Tibial nerve (tissue), 4 donors: ENCODE measurements around the gene RBM19. TPM values are rescaled to one million over a fixed set of nuclear protein-coding genes. Genes with fewer than 3 reads are reported as not detected.

Source experiments
- DNase-seq, 2 donors: peaks; one replicate each; pipeline ENCODE4 v3.0.0-alpha.2; 2019; ENCODE audit warnings: low spot score in 2 of 2
- H3K27ac ChIP-seq, 4 donors: fragments of 200-600 bp; sonication (generic) in 3 of 4; one replicate each; pipeline ENCODE4 v1.5.1; 2017 to 2019; ENCODE audit warnings: mild to moderate bottlenecking in 1 of 4
- H3K27me3 ChIP-seq, 2 donors: fragments of 200-600 bp; sonication (generic) in 1 of 2; one replicate each; pipeline versions ENCODE4 v1.5.1 to v1.6.0; 2017 to 2019
- H3K36me3 ChIP-seq, 3 donors: fragments of 200-600 bp; sonication (generic); one replicate each; pipeline ENCODE4 v1.5.1; 2018 to 2019
- H3K4me1 ChIP-seq, 4 donors: fragments of 200-600 bp; sonication (generic) in 3 of 4; one replicate each; pipeline ENCODE4 v1.5.1; 2017 to 2019
- H3K4me3 ChIP-seq, 4 donors: fragments of 200-600 bp; sonication (generic) in 3 of 4; one replicate each; pipeline ENCODE4 v1.5.1; 2017 to 2019; ENCODE audit warnings: mild to moderate bottlenecking in 1 of 4, moderate library complexity in 1 of 4
- H3K9me3 ChIP-seq, 4 donors: fragments of 200-600 bp; sonication (generic) in 3 of 4; one replicate each; pipeline ENCODE4 v1.5.1; 2017 to 2019
- EP300 ChIP-seq, 2 donors: sonication (generic); formaldehyde crosslinking; IDR thresholded peaks; one replicate each; pipeline ENCODE4 v1.6.1; 2017; ENCODE audit warnings: antibody characterized with exemption in 2 of 2, mild to moderate bottlenecking in 1 of 2
- POLR2A ChIP-seq, 2 donors: fragments of 450-650 bp; IDR thresholded peaks; one replicate each; pipeline ENCODE4 v1.6.1; 2017; ENCODE audit warnings: antibody characterized with exemption in 2 of 2, mild to moderate bottlenecking in 2 of 2, moderate library complexity in 2 of 2
- WGBS, 2 donors: methylation state at CpG; one replicate each; pipeline ENCODE4 v1.1.5; 2018; 5-methylcytosine and 5-hydroxymethylcytosine counted together
- total RNA-seq, 4 donors: library from RNA; depleted of rRNA; stranded (reverse); fragments of >200 nt; gene quantifications; one replicate each; pipeline ENCODE4 v1.1.0, GENCODE V29; 2016
- TF ChIP-seq, protein P1 (sequence below), 5 experiments: fragments of 200-600 bp in 3 of 5; fragments of 450-650 bp in 2 of 5; sonication (generic) in 3 of 5; IDR thresholded peaks; one replicate each; pipeline ENCODE4 v1.5.1; 2016 to 2019; ENCODE audit warnings: antibody characterized with exemption in 5 of 5, mild to moderate bottlenecking in 3 of 5, moderate library complexity in 2 of 5

The RBM19 gene
- total RNA-seq, 4 donors from 2014 or later: 32.0 to 57.9 (median 38.9) TPM

DNA sequence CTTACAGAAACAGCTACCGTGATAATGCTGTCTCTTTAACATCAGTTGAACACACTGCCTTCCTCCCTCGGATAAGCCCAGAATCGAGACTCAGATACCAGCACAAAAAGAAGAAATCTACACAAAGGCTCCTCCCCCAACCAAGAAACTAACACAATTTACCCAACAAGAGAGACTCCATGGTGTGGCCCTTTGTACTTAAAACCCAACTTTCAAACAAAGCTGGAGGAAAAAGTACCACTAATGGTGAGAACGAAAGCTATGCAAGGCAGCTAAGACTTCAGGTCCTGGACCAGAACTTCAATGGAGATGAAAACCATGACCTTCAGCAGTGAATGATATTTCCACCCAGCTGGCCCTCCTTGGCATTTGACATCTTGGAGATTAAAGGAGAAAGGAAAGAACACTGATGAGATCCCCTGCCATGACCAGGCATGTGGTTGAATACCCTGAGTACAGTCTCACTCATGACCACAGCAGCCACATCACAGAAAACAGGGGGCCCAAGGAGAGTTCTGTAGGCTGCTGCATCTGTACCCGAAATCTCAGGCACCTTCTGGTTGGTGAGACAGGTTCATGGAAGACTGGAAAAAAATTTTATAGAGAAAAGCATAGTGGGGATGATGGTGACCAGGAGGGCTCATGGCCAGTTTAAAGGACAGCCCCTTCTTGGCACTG, 36.7 kb downstream of the RBM19 start:
- no peak overlapping the region for H3K4me3 ChIP-seq
- peaks cover 0 to 86% (median 4%) of the 10 kb centered on the region in 3 donors for H3K36me3 ChIP-seq
- TF ChIP-seq POLR2A (IDR thresholded peaks at IDR 0.05) (no peak), EP300 (IDR thresholded peaks at IDR 0.05) (no peak)
- TF ChIP-seq, protein P1, sequence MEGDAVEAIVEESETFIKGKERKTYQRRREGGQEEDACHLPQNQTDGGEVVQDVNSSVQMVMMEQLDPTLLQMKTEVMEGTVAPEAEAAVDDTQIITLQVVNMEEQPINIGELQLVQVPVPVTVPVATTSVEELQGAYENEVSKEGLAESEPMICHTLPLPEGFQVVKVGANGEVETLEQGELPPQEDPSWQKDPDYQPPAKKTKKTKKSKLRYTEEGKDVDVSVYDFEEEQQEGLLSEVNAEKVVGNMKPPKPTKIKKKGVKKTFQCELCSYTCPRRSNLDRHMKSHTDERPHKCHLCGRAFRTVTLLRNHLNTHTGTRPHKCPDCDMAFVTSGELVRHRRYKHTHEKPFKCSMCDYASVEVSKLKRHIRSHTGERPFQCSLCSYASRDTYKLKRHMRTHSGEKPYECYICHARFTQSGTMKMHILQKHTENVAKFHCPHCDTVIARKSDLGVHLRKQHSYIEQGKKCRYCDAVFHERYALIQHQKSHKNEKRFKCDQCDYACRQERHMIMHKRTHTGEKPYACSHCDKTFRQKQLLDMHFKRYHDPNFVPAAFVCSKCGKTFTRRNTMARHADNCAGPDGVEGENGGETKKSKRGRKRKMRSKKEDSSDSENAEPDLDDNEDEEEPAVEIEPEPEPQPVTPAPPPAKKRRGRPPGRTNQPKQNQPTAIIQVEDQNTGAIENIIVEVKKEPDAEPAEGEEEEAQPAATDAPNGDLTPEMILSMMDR (IDR thresholded peaks at IDR 0.05): no peak
- DNase-seq: no peak
- no peaks in the 10 kb centered on the region for H3K27me3 ChIP-seq
- no peak overlapping the region for H3K27ac ChIP-seq
- H3K4me1 ChIP-seq: peaks cover 0 to 28% (median 7%) of the 10 kb centered on the region in 4 donors
- no peaks in the 10 kb centered on the region for H3K9me3 ChIP-seq
- WGBS, 2 donors: 67 to 76% methylated on average over 5 of the region's 5 CpGs

DNA sequence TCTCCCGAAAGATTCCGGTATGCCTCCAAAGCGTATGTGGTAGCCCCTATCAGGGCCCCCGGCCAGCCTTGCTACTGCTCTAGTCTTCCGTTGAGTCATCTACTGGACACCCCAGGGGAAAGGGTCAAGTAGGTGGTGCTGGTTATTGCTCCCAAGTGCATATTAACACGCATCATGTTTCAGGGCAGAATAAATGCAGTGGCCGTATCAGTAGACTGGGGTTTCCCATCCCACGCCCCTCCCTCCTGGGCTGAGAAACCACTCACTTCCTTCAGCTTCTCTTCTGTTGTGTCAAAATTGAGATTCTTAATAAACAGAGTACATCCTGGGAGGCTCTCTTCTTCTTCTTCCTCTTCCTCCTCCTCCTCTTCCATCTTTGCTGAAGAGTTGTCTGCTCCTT, 39.3 kb downstream of the RBM19 start:
- no peak for DNase-seq
- Histone ChIP-seq H3K36me3 (peaks cover 0 to 92% (median 20%) of the 10 kb centered on the region in 3 donors), H3K9me3 (no peaks in the 10 kb centered on the region), H3K4me3 (no peak overlapping the region), H3K4me1 (peaks cover 0 to 10% (median 0%) of the 10 kb centered on the region in 4 donors), H3K27me3 (no peaks in the 10 kb centered on the region), H3K27ac (no peak overlapping the region)
- 82 to 88% methylated on average over 8 of the region's 8 CpGs for WGBS, 2 donors
- TF ChIP-seq, protein P1 (IDR thresholded peaks at IDR 0.05): no peak
- TF ChIP-seq EP300 (IDR thresholded peaks at IDR 0.05) (no peak), POLR2A (IDR thresholded peaks at IDR 0.05) (no peak)

DNA sequence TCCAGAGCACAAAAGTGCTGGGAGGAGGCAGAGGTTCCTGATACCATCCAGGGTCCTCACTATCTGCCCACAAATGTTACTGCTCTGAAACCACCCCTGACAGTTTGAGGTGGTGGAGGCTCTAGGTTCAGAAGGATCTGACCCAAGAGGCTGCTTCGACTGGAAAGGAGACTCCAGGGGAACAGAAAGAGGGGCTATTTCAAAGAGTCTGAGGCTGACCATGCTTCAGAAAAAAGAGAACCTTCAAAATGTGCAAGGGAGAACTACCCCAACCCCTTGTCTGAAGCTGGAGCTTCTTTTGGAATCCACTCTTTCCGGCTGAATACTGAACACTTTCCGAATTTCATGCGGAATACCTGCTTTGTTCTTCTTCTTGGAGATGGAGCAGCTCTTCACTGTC, 41.8 kb downstream of the RBM19 start:
- TF ChIP-seq POLR2A (IDR thresholded peaks at IDR 0.05) (no peak), EP300 (IDR thresholded peaks at IDR 0.05) (no peak)
- TF ChIP-seq, protein P1 (IDR thresholded peaks at IDR 0.05): no peak
- H3K36me3 ChIP-seq: peaks cover 0 to 92% (median 20%) of the 10 kb centered on the region in 3 donors

DNA sequence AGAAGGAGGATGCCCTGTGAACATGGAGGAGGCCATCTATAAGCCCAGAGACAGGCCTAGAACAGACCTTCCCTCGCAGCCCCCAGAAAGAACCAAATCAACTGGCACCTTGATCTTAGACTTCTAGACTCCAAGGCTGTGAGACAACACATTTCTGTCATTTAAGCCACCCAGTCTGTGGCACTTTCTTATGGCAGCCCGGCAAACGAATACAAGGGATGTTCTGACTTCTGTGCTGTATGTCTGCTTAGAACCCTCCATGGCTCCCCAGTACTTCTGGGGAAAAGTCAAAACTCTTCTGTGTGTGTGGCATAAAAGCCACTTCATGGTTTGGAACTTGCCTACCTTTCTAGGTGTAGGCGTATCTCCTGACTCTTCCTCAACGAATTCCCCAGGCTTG, 42.9 kb downstream of the RBM19 start:
- Histone ChIP-seq H3K9me3 (no peaks in the 10 kb centered on the region), H3K4me1 (no peaks in the 10 kb centered on the region), H3K27me3 (no peaks in the 10 kb centered on the region), H3K4me3 (no peak overlapping the region), H3K27ac (no peak overlapping the region), H3K36me3 (peaks cover 0 to 95% (median 20%) of the 10 kb centered on the region in 3 donors)
- DNase-seq: no peak
- TF ChIP-seq, protein P1 (IDR thresholded peaks at IDR 0.05): no peak
- TF ChIP-seq EP300 (IDR thresholded peaks at IDR 0.05): no peak
- TF ChIP-seq POLR2A (IDR thresholded peaks at IDR 0.05): no peak
- 93 to 94% methylated on average over 5 of the region's 5 CpGs for WGBS, 2 donors

More for the DNA sequence above, 41.8 kb downstream of the RBM19 start:
- no peak overlapping the region for H3K27ac ChIP-seq
- H3K4me3 ChIP-seq: no peak overlapping the region
- no peak for DNase-seq
- no peaks in the 10 kb centered on the region for H3K4me1 ChIP-seq
- 78 to 81% methylated on average over 4 of the region's 4 CpGs for WGBS, 2 donors
- no peaks in the 10 kb centered on the region for H3K27me3 ChIP-seq
- H3K9me3 ChIP-seq: no peaks in the 10 kb centered on the region

DNA sequence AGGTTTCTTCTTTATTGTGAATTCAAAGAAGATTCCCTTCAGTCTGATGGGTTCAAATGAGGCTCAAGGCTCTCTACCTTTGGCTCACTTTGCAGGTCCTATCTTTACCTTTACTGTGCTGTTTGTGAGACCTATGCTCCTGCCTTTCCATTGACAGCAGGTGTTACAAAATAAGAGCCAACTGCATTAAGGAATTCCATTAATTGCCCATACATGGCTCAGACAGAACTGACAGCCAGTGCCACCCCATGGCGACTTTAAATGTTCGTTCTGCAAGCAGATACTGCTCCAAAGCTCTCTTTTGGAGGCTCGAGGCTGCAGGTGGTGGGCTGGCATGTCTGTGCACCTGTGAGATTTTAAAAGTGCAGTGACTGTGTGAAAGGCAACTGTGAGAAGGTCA, 44.7 kb downstream of the RBM19 start:
- WGBS, 2 donors: 85 to 89% methylated on average over 3 of the region's 3 CpGs
- Histone ChIP-seq H3K9me3 (no peaks in the 10 kb centered on the region), H3K4me1 (no peaks in the 10 kb centered on the region), H3K27ac (no peak overlapping the region), H3K4me3 (no peak overlapping the region), H3K36me3 (peaks cover 0 to 100% (median 27%) of the 10 kb centered on the region in 3 donors), H3K27me3 (no peaks in the 10 kb centered on the region)
- TF ChIP-seq POLR2A (IDR thresholded peaks at IDR 0.05) (no peak), EP300 (IDR thresholded peaks at IDR 0.05) (no peak)
- TF ChIP-seq, protein P1 (IDR thresholded peaks at IDR 0.05): no peak
- DNase-seq: no peak
